ENCODE measurements around the gene NCOA1. TPM values are rescaled to one million over a fixed set of nuclear protein-coding genes. Genes with fewer than 3 reads are reported as not detected.
A peak's percentile ranks its signal among the peaks of the same experiment; 100 is the strongest.

Gene NCOA1
- total and polyA plus RNA-seq, 4 experiments from 2014 or later = 5.9 to 46.2 (median 34.8) TPM

- no peak overlapping the region for H3K27ac ChIP-seq (ENCODE audit: low read depth, low read length)
- Mint-ChIP-seq H3K4me3 (no peak overlapping the region), H3K4me1 (no peaks in the 10 kb centered on the region), H3K9me3 (no peaks in the 10 kb centered on the region), H3K27me3 (no peaks in the 10 kb centered on the region), H3K27ac (no peak overlapping the region), H3K36me3 (peaks cover 14 to 34% of the 10 kb centered on the region in 2 donors)
- no peak overlapping the region for H3K4me3 ChIP-seq (ENCODE audit: low read length in 2 of 2)
- POLR2A ChIA-PET (ENCODE audit: partially characterized antibody) = interaction anchor here (1.7 kb wide), 1 partner anchor 41 kb away, joined by 3 read pairs; no protein-coding TSS in a partner anchor
- CTCF ChIA-PET (ENCODE audit: partially characterized antibody) = no interaction called here
- H3K9me3 ChIP-seq (ENCODE audit: control insufficient read depth in 1 of 2, low read length in 2 of 2) = no peaks in the 10 kb centered on the region
- H3K27me3 ChIP-seq (ENCODE audit: insufficient read depth, low read length) = no peaks in the 10 kb centered on the region
- no peaks in the 10 kb centered on the region for H3K4me1 ChIP-seq (ENCODE audit: insufficient read depth, low read length)
- DNase-seq = no peak
- peaks cover 13% of the 10 kb centered on the region for H3K36me3 ChIP-seq (ENCODE audit: insufficient read depth, low read length)
- intact Hi-C loops (cut with micrococcal nuclease) = no loop called here
Measured at GRCh38 chr2:24756789-24757188, 265.7 kb downstream of the NCOA1 start.

GRCh38 chr2:24761866-24762265 lies 270.8 kb downstream of the NCOA1 start:
- Histone ChIP-seq H3K27me3 (ENCODE audit: insufficient read depth, low read length) (no peaks in the 10 kb centered on the region), H3K4me1 (ENCODE audit: insufficient read depth, low read length) (no peaks in the 10 kb centered on the region), H3K4me3 (ENCODE audit: low read length in 2 of 2) (no peak overlapping the region), H3K36me3 (ENCODE audit: insufficient read depth, low read length) (peaks cover 19% of the 10 kb centered on the region), H3K9me3 (ENCODE audit: control insufficient read depth in 1 of 2, low read length in 2 of 2) (no peaks in the 10 kb centered on the region), H3K27ac (ENCODE audit: low read depth, low read length) (no peak overlapping the region)
- Mint-ChIP-seq H3K27me3 (no peaks in the 10 kb centered on the region), H3K27ac (no peak overlapping the region), H3K9me3 (no peaks in the 10 kb centered on the region), H3K4me3 (no peak overlapping the region), H3K4me1 (peaks cover 0 to 4% (median 0%) of the 10 kb centered on the region in 4 donors), H3K36me3 (peaks cover 32 to 60% of the 10 kb centered on the region in 2 donors)
- CTCF ChIA-PET (ENCODE audit: partially characterized antibody) = no interaction called here
- no peak for DNase-seq
- intact Hi-C loops (cut with micrococcal nuclease) = no loop called here
- POLR2A ChIA-PET (ENCODE audit: partially characterized antibody) = no interaction called here

GRCh38 chr2:24762518-24762917 lies 271.5 kb downstream of the NCOA1 start:
- CTCF ChIA-PET (ENCODE audit: partially characterized antibody) = no interaction called here
- POLR2A ChIA-PET (ENCODE audit: partially characterized antibody) = interaction anchor here (0.6 kb wide), 1 partner anchor 171 kb away, joined by 3 read pairs; no protein-coding TSS in a partner anchor
- no peaks in the 10 kb centered on the region for H3K9me3 Mint-ChIP-seq
- Histone ChIP-seq H3K9me3 (ENCODE audit: control insufficient read depth in 1 of 2, low read length in 2 of 2) (no peaks in the 10 kb centered on the region), H3K4me3 (ENCODE audit: low read length in 2 of 2) (no peak overlapping the region), H3K27ac (ENCODE audit: low read depth, low read length) (no peak overlapping the region), H3K36me3 (ENCODE audit: insufficient read depth, low read length) (peaks cover 23% of the 10 kb centered on the region), H3K27me3 (ENCODE audit: insufficient read depth, low read length) (no peaks in the 10 kb centered on the region), H3K4me1 (ENCODE audit: insufficient read depth, low read length) (no peaks in the 10 kb centered on the region)
- H3K27ac Mint-ChIP-seq = no peak overlapping the region
- peaks cover 35 to 58% of the 10 kb centered on the region in 2 donors for H3K36me3 Mint-ChIP-seq
- no peaks in the 10 kb centered on the region for H3K27me3 Mint-ChIP-seq
- no peak for DNase-seq
- H3K4me3 Mint-ChIP-seq = no peak overlapping the region
- intact Hi-C loops (cut with micrococcal nuclease) = no loop called here
- H3K4me1 Mint-ChIP-seq = peaks cover 0 to 4% (median 0%) of the 10 kb centered on the region in 4 donors

GRCh38 chr2:24763843-24764242 lies 272.8 kb downstream of the NCOA1 start:
- Histone ChIP-seq H3K9me3 (ENCODE audit: control insufficient read depth in 1 of 2, low read length in 2 of 2) (no peaks in the 10 kb centered on the region), H3K27ac (ENCODE audit: low read depth, low read length) (no peak overlapping the region), H3K4me1 (ENCODE audit: insufficient read depth, low read length) (no peaks in the 10 kb centered on the region), H3K27me3 (ENCODE audit: insufficient read depth, low read length) (no peaks in the 10 kb centered on the region), H3K36me3 (ENCODE audit: insufficient read depth, low read length) (peaks cover 23% of the 10 kb centered on the region), H3K4me3 (ENCODE audit: low read length in 2 of 2) (no peak overlapping the region)
- no peak for DNase-seq
- no peak overlapping the region for H3K4me3 Mint-ChIP-seq
- peaks cover 0 to 4% (median 0%) of the 10 kb centered on the region in 4 donors for H3K4me1 Mint-ChIP-seq
- H3K27me3 Mint-ChIP-seq = no peaks in the 10 kb centered on the region
- H3K9me3 Mint-ChIP-seq = no peaks in the 10 kb centered on the region
- POLR2A ChIA-PET (ENCODE audit: partially characterized antibody) = no interaction called here
- intact Hi-C loops (cut with micrococcal nuclease) = no loop called here
- H3K36me3 Mint-ChIP-seq = peaks cover 35 to 62% of the 10 kb centered on the region in 2 donors
- peak overlapping the region in 1 of 7 donors; percentile 62 for H3K27ac Mint-ChIP-seq
- CTCF ChIA-PET (ENCODE audit: partially characterized antibody) = no interaction called here

- no peaks in the 10 kb centered on the region for H3K27me3 Mint-ChIP-seq
- Histone ChIP-seq H3K9me3 (ENCODE audit: control insufficient read depth in 1 of 2, low read length in 2 of 2) (no peaks in the 10 kb centered on the region), H3K27me3 (ENCODE audit: insufficient read depth, low read length) (no peaks in the 10 kb centered on the region), H3K4me1 (ENCODE audit: insufficient read depth, low read length) (no peaks in the 10 kb centered on the region), H3K27ac (ENCODE audit: low read depth, low read length) (no peak overlapping the region), H3K36me3 (ENCODE audit: insufficient read depth, low read length) (peaks cover 22% of the 10 kb centered on the region), H3K4me3 (ENCODE audit: low read length in 2 of 2) (no peak overlapping the region)
- intact Hi-C loops (cut with micrococcal nuclease) = no loop called here
- no peak overlapping the region for H3K4me3 Mint-ChIP-seq
- DNase-seq = no peak
- peaks cover 45 to 57% of the 10 kb centered on the region in 2 donors for H3K36me3 Mint-ChIP-seq
- ChIA-PET POLR2A (ENCODE audit: partially characterized antibody) (no interaction called here), CTCF (ENCODE audit: partially characterized antibody) (no interaction called here)
- H3K27ac Mint-ChIP-seq = peak overlapping the region in 5 of 7 donors; percentile 6 to 74 (median 33)
- peaks cover 0 to 4% (median 0%) of the 10 kb centered on the region in 4 donors for H3K4me1 Mint-ChIP-seq
- no peaks in the 10 kb centered on the region for H3K9me3 Mint-ChIP-seq
Measured at GRCh38 chr2:24766609-24767008, 275.6 kb downstream of the NCOA1 start.

GRCh38 chr2:24768013-24768412 lies 277.0 kb downstream of the NCOA1 start:
- H3K4me1 Mint-ChIP-seq = peaks cover 0 to 4% (median 0%) of the 10 kb centered on the region in 4 donors
- no peaks in the 10 kb centered on the region for H3K9me3 Mint-ChIP-seq
- CTCF ChIA-PET (ENCODE audit: partially characterized antibody) = no interaction called here
- H3K27ac ChIP-seq (ENCODE audit: low read depth, low read length) = no peak overlapping the region
- no peaks in the 10 kb centered on the region for H3K9me3 ChIP-seq (ENCODE audit: control insufficient read depth in 1 of 2, low read length in 2 of 2)
- H3K4me1 ChIP-seq (ENCODE audit: insufficient read depth, low read length) = no peaks in the 10 kb centered on the region
- H3K36me3 ChIP-seq (ENCODE audit: insufficient read depth, low read length) = peaks cover 10% of the 10 kb centered on the region
- intact Hi-C loops (cut with micrococcal nuclease) = no loop called here
- POLR2A ChIA-PET (ENCODE audit: partially characterized antibody) = no interaction called here
- no peak for DNase-seq
- H3K4me3 Mint-ChIP-seq = no peak overlapping the region
- H3K4me3 ChIP-seq (ENCODE audit: low read length in 2 of 2) = no peak overlapping the region
- H3K36me3 Mint-ChIP-seq = peaks cover 38 to 45% of the 10 kb centered on the region in 2 donors
- no peaks in the 10 kb centered on the region for H3K27me3 Mint-ChIP-seq
- no peak overlapping the region for H3K27ac Mint-ChIP-seq
- H3K27me3 ChIP-seq (ENCODE audit: insufficient read depth, low read length) = no peaks in the 10 kb centered on the region

- Mint-ChIP-seq H3K36me3 (peaks cover 38 to 43% of the 10 kb centered on the region in 2 donors), H3K4me3 (no peak overlapping the region), H3K27me3 (no peaks in the 10 kb centered on the region), H3K9me3 (no peaks in the 10 kb centered on the region), H3K27ac (peak overlapping the region in 1 of 7 donors; percentile 10), H3K4me1 (peaks cover 0 to 4% (median 0%) of the 10 kb centered on the region in 4 donors)
- CTCF ChIA-PET (ENCODE audit: partially characterized antibody) = no interaction called here
- Histone ChIP-seq H3K27me3 (ENCODE audit: insufficient read depth, low read length) (no peaks in the 10 kb centered on the region), H3K4me3 (ENCODE audit: low read length in 2 of 2) (no peak overlapping the region), H3K36me3 (ENCODE audit: insufficient read depth, low read length) (peaks cover 10% of the 10 kb centered on the region), H3K4me1 (ENCODE audit: insufficient read depth, low read length) (no peaks in the 10 kb centered on the region), H3K27ac (ENCODE audit: low read depth, low read length) (no peak overlapping the region), H3K9me3 (ENCODE audit: control insufficient read depth in 1 of 2, low read length in 2 of 2) (no peaks in the 10 kb centered on the region)
- POLR2A ChIA-PET (ENCODE audit: partially characterized antibody) = no interaction called here
- DNase-seq = no peak
- intact Hi-C loops (cut with micrococcal nuclease) = no loop called here
Measured at GRCh38 chr2:24768601-24769000, 277.5 kb downstream of the NCOA1 start.

GRCh38 chr2:24771061-24771460 lies 280.0 kb downstream of the NCOA1 start:
- Histone ChIP-seq H3K27me3 (ENCODE audit: insufficient read depth, low read length) (no peaks in the 10 kb centered on the region), H3K27ac (ENCODE audit: low read depth, low read length) (no peak overlapping the region), H3K4me3 (ENCODE audit: low read length in 2 of 2) (no peak overlapping the region), H3K4me1 (ENCODE audit: insufficient read depth, low read length) (no peaks in the 10 kb centered on the region), H3K9me3 (ENCODE audit: control insufficient read depth in 1 of 2, low read length in 2 of 2) (no peaks in the 10 kb centered on the region), H3K36me3 (ENCODE audit: insufficient read depth, low read length) (peaks cover 4% of the 10 kb centered on the region)
- no peak for DNase-seq
- Mint-ChIP-seq H3K9me3 (no peaks in the 10 kb centered on the region), H3K4me3 (peak overlapping the region in 1 of 8 donors; percentile 16), H3K36me3 (peaks cover 22 to 30% of the 10 kb centered on the region in 2 donors), H3K27ac (peak overlapping the region in 3 of 7 donors; percentile 2 to 28 (median 19)), H3K27me3 (no peaks in the 10 kb centered on the region), H3K4me1 (peaks cover 0 to 4% (median 0%) of the 10 kb centered on the region in 4 donors)
- intact Hi-C loops (cut with micrococcal nuclease) = no loop called here
- ChIA-PET POLR2A (ENCODE audit: partially characterized antibody) (no interaction called here), CTCF (ENCODE audit: partially characterized antibody) (no interaction called here)

All from CD4-positive, alpha-beta memory T cell (primary cell).